IMR-90 (cell line): ENCODE measurements around the gene ABTB2. TPM values are rescaled to one million over a fixed set of nuclear protein-coding genes. Genes with fewer than 3 reads are reported as not detected.
"Not testable (repeated sequence)": the region's sequence is repeated elsewhere in the genome, so short reads cannot be mapped to it uniquely, and the experiment has no call there.

ENCODE experiments used
- ATAC-seq: fragments of 200-7000 bp; cut with Tn5 transposase; 2 replicates; pipeline ENCODE4 v1.9.1; 2020; ENCODE audit warnings: low read depth, mild to moderate bottlenecking, moderate library complexity
- BruUV-seq: library from RNA; stranded (reverse); fragments of 400-500 nt; replicated peaks from 2 replicates; lab custom pipeline; 2021; lab: Mats Ljungman, UMichigan
- CTCF ChIA-PET: fragments of 300-600 bp; formaldehyde crosslinking; extraction: SDS; loops from one replicate; lab custom pipeline; 2021; ENCODE audit warnings: antibody characterized with exemption; lab: Yijun Ruan, JAX
- POLR2A ChIA-PET: fragments of 300-600 bp; sonication (Branson Sonifier 250); formaldehyde crosslinking; loops from one replicate; lab custom pipeline; 2022; ENCODE audit warnings: antibody characterized with exemption; ENCODE audit not compliant: unreplicated experiment; lab: Charles Lee
- DNase-seq: peaks from one replicate; pipeline ENCODE4 v3.0.0; 2013
- H2AFZ ChIP-seq: replicated peaks from 2 replicates; pipeline ENCODE3; 2013; ENCODE audit warnings: low read length, mild to moderate bottlenecking; ENCODE audit not compliant: poor library complexity
- H2AK5ac ChIP-seq: 2 replicates; pipeline ENCODE4 v1.6.1; 2013; ENCODE audit warnings: low read depth, low read length, inconsistent platforms
- H2AK9ac ChIP-seq: replicated peaks from 2 replicates; pipeline ENCODE3; 2013; ENCODE audit warnings: mild to moderate bottlenecking, low read depth, low read length, moderate library complexity; ENCODE audit not compliant: poor library complexity
- H2BK120ac ChIP-seq: 2 replicates; pipeline ENCODE4 v1.6.1; 2013; ENCODE audit warnings: low read depth, low read length, inconsistent platforms
- H2BK15ac ChIP-seq: 3 replicates; pipeline ENCODE4 v1.6.1; 2013; ENCODE audit warnings: low read depth, low read length, inconsistent platforms
- H2BK20ac ChIP-seq: 2 replicates; pipeline ENCODE4 v1.6.1; 2013; ENCODE audit warnings: low read depth, mild to moderate bottlenecking, inconsistent platforms, low read length, moderate library complexity
- H2BK5ac ChIP-seq: 2 replicates; pipeline ENCODE4 v1.6.1; 2013; ENCODE audit warnings: mild to moderate bottlenecking, low read depth, low read length, inconsistent platforms; ENCODE audit not compliant: poor library complexity, severe bottlenecking
- H3K14ac ChIP-seq: replicated peaks from 2 replicates; pipeline ENCODE4 v1.6.1; 2013; ENCODE audit warnings: low read depth, low read length, inconsistent platforms
- H3K18ac ChIP-seq: 2 replicates; pipeline ENCODE4 v1.6.1; 2013; ENCODE audit warnings: low read depth, low read length, control low read depth
- H3K23ac ChIP-seq: 2 replicates; pipeline ENCODE4 v1.6.1; 2013; ENCODE audit warnings: low read depth, low read length, inconsistent platforms
- H3K27ac ChIP-seq: 2 replicates; pipeline ENCODE4 v1.5.1; 2013; ENCODE audit warnings: mild to moderate bottlenecking, control low read depth, low read length; ENCODE audit not compliant: insufficient read depth
- H3K27me3 ChIP-seq: 2 replicates; pipeline ENCODE4 v1.6.1; 2013; ENCODE audit warnings: low read length; ENCODE audit not compliant: control insufficient read depth, insufficient read depth
- H3K36me3 ChIP-seq: 2 replicates; pipeline ENCODE4 v1.6.1; 2013; ENCODE audit warnings: low read length, mixed read lengths; ENCODE audit not compliant: control insufficient read depth, insufficient read depth
- H3K4ac ChIP-seq: 2 replicates; pipeline ENCODE4 v1.6.1; 2013; ENCODE audit warnings: low read depth, low read length, inconsistent platforms
- H3K4me1 ChIP-seq: 2 replicates; pipeline ENCODE4 v1.6.1; 2013; ENCODE audit warnings: low read length, mixed read lengths; ENCODE audit not compliant: control insufficient read depth, insufficient read depth
- H3K4me2 ChIP-seq: 2 replicates; pipeline ENCODE4 v1.6.1; 2013; ENCODE audit warnings: low read depth, mild to moderate bottlenecking, control low read depth, low read length, moderate library complexity
- H3K4me3 ChIP-seq: 2 replicates; pipeline ENCODE4 v1.5.1; 2013; ENCODE audit warnings: low read depth, mild to moderate bottlenecking, control low read depth, low read length, moderate library complexity; ENCODE audit not compliant: insufficient read depth
- H3K56ac ChIP-seq: 2 replicates; pipeline ENCODE4 v1.6.1; 2013; ENCODE audit warnings: low read length, inconsistent platforms; ENCODE audit not compliant: insufficient read depth; ENCODE audit errors: extremely low read depth
- H3K79me1 ChIP-seq, 2 experiments: 2 replicates each; pipeline ENCODE4 v1.6.1; 2013; ENCODE audit warnings: low read length in 2 of 2, inconsistent platforms in 1 of 2, low read depth in 1 of 2
- H3K9ac ChIP-seq: 2 replicates; pipeline ENCODE4 v1.6.1; 2013; ENCODE audit warnings: low read depth, low read length, control low read depth
- H3K9me1 ChIP-seq: 2 replicates; pipeline ENCODE4 v1.6.1; 2013; ENCODE audit warnings: low read length, inconsistent platforms; ENCODE audit not compliant: insufficient read depth
- H3K9me3 ChIP-seq: 2 replicates; pipeline ENCODE4 v1.6.1; 2013; ENCODE audit warnings: low read length; ENCODE audit not compliant: control insufficient read depth, insufficient read depth
- H4K20me1 ChIP-seq: 2 replicates; pipeline ENCODE4 v1.6.1; 2013; ENCODE audit warnings: low read length, inconsistent platforms; ENCODE audit not compliant: insufficient read depth
- H4K5ac ChIP-seq: 2 replicates; pipeline ENCODE4 v1.6.1; 2013; ENCODE audit warnings: mild to moderate bottlenecking, low read depth, low read length, control low read depth
- H4K8ac ChIP-seq, 2 experiments: 2 replicates each; pipeline ENCODE4 v1.6.1; 2013; ENCODE audit warnings: low read depth in 2 of 2, low read length in 2 of 2, control low read depth in 1 of 2, inconsistent platforms in 1 of 2
- H4K91ac ChIP-seq: 2 replicates; pipeline ENCODE4 v1.6.1; 2013; ENCODE audit warnings: low read depth, low read length, inconsistent platforms; ENCODE audit not compliant: insufficient read depth
- BHLHE40 ChIP-seq: fragments of 150-350 bp; IDR thresholded peaks from 2 replicates; pipeline ENCODE4 v1.6.1; 2016; ENCODE audit warnings: mild to moderate bottlenecking, low read depth, low read length
- CEBPB ChIP-seq: IDR thresholded peaks from 2 replicates; pipeline ENCODE4 v1.6.1; 2012; ENCODE audit warnings: low read depth, low read length, improper control_type of control experiment
- CHD1 ChIP-seq: IDR thresholded peaks from 2 replicates; pipeline ENCODE4 v1.6.1; 2012; ENCODE audit warnings: low read depth, low read length, improper control_type of control experiment
- MAFK ChIP-seq: IDR thresholded peaks from 2 replicates; pipeline ENCODE4 v1.6.1; 2012; ENCODE audit warnings: low read depth, low read length, improper control_type of control experiment
- MAZ ChIP-seq: IDR thresholded peaks from 2 replicates; pipeline ENCODE4 v1.6.1; 2012; ENCODE audit warnings: low read depth, mild to moderate bottlenecking, low read length, improper control_type of control experiment, moderate library complexity, borderline replicate concordance
- MXI1 ChIP-seq: IDR thresholded peaks from 2 replicates; pipeline ENCODE4 v1.6.1; 2012; ENCODE audit warnings: low read depth, mild to moderate bottlenecking, low read length, moderate library complexity, borderline replicate concordance
- NFE2L2 ChIP-seq: fragments of 150-350 bp; IDR thresholded peaks from 2 replicates; pipeline ENCODE4 v1.6.1; 2016; ENCODE audit warnings: low read depth, mild to moderate bottlenecking, low read length
- POLR2A ChIP-seq: IDR thresholded peaks from 2 replicates; pipeline ENCODE4 v1.6.1; 2012; ENCODE audit warnings: mild to moderate bottlenecking, low read depth, low read length
- RAD21 ChIP-seq: IDR thresholded peaks from 2 replicates; pipeline ENCODE4 v1.6.1; 2012; ENCODE audit warnings: low read length, improper control_type of control experiment
- RFX5 ChIP-seq: IDR thresholded peaks from 2 replicates; pipeline ENCODE4 v1.8.0; 2012; ENCODE audit warnings: low read depth, mild to moderate bottlenecking, low read length, moderate library complexity
- SMC3 ChIP-seq: fragments of 150-350 bp; IDR thresholded peaks from 2 replicates; pipeline ENCODE4 v1.6.1; 2016; ENCODE audit warnings: low read depth, mild to moderate bottlenecking, antibody characterized with exemption, low read length, moderate library complexity
- USF2 ChIP-seq: fragments of 150-350 bp; IDR thresholded peaks from 2 replicates; pipeline ENCODE4 v1.6.1; 2017; ENCODE audit warnings: mild to moderate bottlenecking, antibody characterized with exemption, low read length, low read depth
- WGBS, 2 experiments: methylation state at CpG; one replicate each; pipeline versions ENCODE4 v1.1.5 to v1.1.7; 2013; ENCODE audit warnings: missing lambda C conversion rate in 2 of 2; ENCODE audit not compliant: insufficient read length in 1 of 2; ENCODE audit errors: extremely low coverage in 2 of 2; 5-methylcytosine and 5-hydroxymethylcytosine counted together
- dilution Hi-C: fragments of 300-500 bp; cut with HindIII; formaldehyde crosslinking; loops from one replicate; pipeline ENCODE4 v1.14.3; 2018; ENCODE audit warnings: low sequenced_read_pairs; ENCODE audit not compliant: unreplicated experiment
- in situ Hi-C: fragments of 300-500 bp; cut with MboI; formaldehyde crosslinking; loops from 3 replicates; pipeline ENCODE4 v1.14.3; 2019; ENCODE audit warnings: low sequenced_read_pairs, inconsistent platforms, mixed read lengths
- intact Hi-C: fragments of 100-400 bp; cut with micrococcal nuclease; formaldehyde crosslinking; loops from 2 replicates; pipeline ENCODE4 v1.10.0; 2022
- polyA plus RNA-seq, 3 experiments: library from polyadenylated mRNA; depleted of rRNA; stranded (reverse); fragments of >200 nt; gene quantifications; 2 replicates each; pipeline ENCODE4 v1.2.3, GENCODE V29; 2012; ENCODE audit warnings: low replicate concordance in 1 of 3
- total RNA-seq: library from RNA; depleted of rRNA; stranded (reverse); fragments of >200 nt; gene quantifications from 2 replicates; pipeline ENCODE4 v1.2.3, GENCODE V29; 2012

ABTB2 gene
- total and polyA plus RNA-seq, 2 of the 4 experiments (the other 2 are of a cell fraction), result 0.18 to 2.0 TPM

GRCh38 chr11:34387653-34388052 is 29.8 kb upstream of the ABTB2 start:
- Histone ChIP-seq H3K27ac (no peak overlapping the region), H3K23ac (no peak overlapping the region), H3K9ac (no peak overlapping the region), H3K4me1 (no peaks in the 10 kb centered on the region), H3K36me3 (no peaks in the 10 kb centered on the region), H3K9me1 (no peaks in the 10 kb centered on the region), H3K18ac (no peak overlapping the region), H3K4ac (no peak overlapping the region), H2BK20ac (no peak overlapping the region), H3K27me3 (peaks cover 6% of the 10 kb centered on the region; the same call in 1 of the 2 replicates), H3K4me2 (no peak overlapping the region), H2AK5ac (no peak overlapping the region), H2AFZ (no peak overlapping the region), H2BK5ac (no peak overlapping the region), H4K8ac (no peak overlapping the region), H3K56ac (no peak overlapping the region), H2BK15ac (no peak overlapping the region), H3K14ac (no peak overlapping the region), H3K79me1 (no peaks in the 10 kb centered on the region), H4K91ac (no peak overlapping the region), H4K5ac (no peak overlapping the region), H2BK120ac (no peak overlapping the region), H3K9me3 (no peaks in the 10 kb centered on the region), H4K20me1 (no peaks in the 10 kb centered on the region), H3K4me3 (no peak overlapping the region), H2AK9ac (no peak overlapping the region)
- WGBS, 2 experiments, result no CpG with 5 or more reads among the region's 1 CpG
- no peak for TF ChIP-seq POLR2A
- TF ChIP-seq NFE2L2, result no peak
- TF ChIP-seq CEBPB, result no peak
- TF ChIP-seq CHD1, result no peak
- TF ChIP-seq MAFK, result no peak
- TF ChIP-seq USF2, result no peak
- TF ChIP-seq MXI1, result no peak
- no peak for TF ChIP-seq BHLHE40
- TF ChIP-seq RFX5, result no peak
- TF ChIP-seq RAD21, result no peak
- no peak for TF ChIP-seq MAZ
- TF ChIP-seq SMC3, result no peak
- ChIA-PET CTCF (no interaction called here), POLR2A (no interaction called here)
- DNase-seq (no peak), ATAC-seq (no peak)
- in situ Hi-C loops, result no loop called here
- intact Hi-C loops, result no loop called here
- dilution Hi-C loops, result no loop called here
- BruUV-seq, result no TSS peak

- H3K4me2 ChIP-seq, H2BK5ac ChIP-seq, dilution Hi-C loops, H2AK9ac ChIP-seq, ATAC-seq, H3K27me3 ChIP-seq, BruUV-seq, H3K14ac ChIP-seq, H2AFZ ChIP-seq, in situ Hi-C loops, H3K4ac ChIP-seq, H3K23ac ChIP-seq, H3K79me1 ChIP-seq, H2BK120ac ChIP-seq, H2BK15ac ChIP-seq, intact Hi-C loops, H4K91ac ChIP-seq, H3K9me3 ChIP-seq, H4K5ac ChIP-seq, H3K4me1 ChIP-seq, H4K8ac ChIP-seq, H3K27ac ChIP-seq, H4K20me1 ChIP-seq, H2AK5ac ChIP-seq, DNase-seq, H2BK20ac ChIP-seq, H3K36me3 ChIP-seq, POLR2A ChIA-PET, H3K18ac ChIP-seq, H3K56ac ChIP-seq, H3K9ac ChIP-seq, H3K4me3 ChIP-seq, CTCF ChIA-PET, H3K9me1 ChIP-seq: not testable (repeated sequence)
- WGBS, 2 experiments, result no CpG with 5 or more reads among the region's 2 CpGs
Observed at GRCh38 chr11:34386356-34386755, 28.5 kb upstream of the ABTB2 start.
